Tibial nerve (tissue), 3 donors: ENCODE results near the gene FRMD4A.

Source experiments
- EP300 ChIP-seq, 2 donors: sonication (generic); formaldehyde crosslinking; IDR thresholded peaks; one replicate each; pipeline ENCODE4 v1.6.1; 2017; ENCODE audit warnings: antibody characterized with exemption in 2 of 2, mild to moderate bottlenecking in 1 of 2
- POLR2A ChIP-seq, 2 donors: fragments of 450-650 bp; IDR thresholded peaks; one replicate each; pipeline ENCODE4 v1.6.1; 2017; ENCODE audit warnings: antibody characterized with exemption in 2 of 2, mild to moderate bottlenecking in 2 of 2, moderate library complexity in 2 of 2

GRCh38 chr10:14318007-14318406 is 12.7 kb downstream of the FRMD4A start:
- TF ChIP-seq EP300 (IDR thresholded peaks at IDR 0.05) (no peak), POLR2A (IDR thresholded peaks at IDR 0.05) (no peak)
